Common myeloid progenitor, CD34-positive (primary cell): ENCODE data around the gene DCDC1.

Experiments
- CTCF ChIA-PET: fragments of 350-600 bp; sonication (Branson Sonifier 250); formaldehyde crosslinking; loops from one replicate; lab custom pipeline; 2021; ENCODE audit warnings: antibody characterized with exemption; lab: Charles Lee
- POLR2A ChIA-PET: fragments of 350-600 bp; sonication (Branson Sonifier 250); formaldehyde crosslinking; loops from one replicate; lab custom pipeline; 2021; ENCODE audit warnings: antibody characterized with exemption; lab: Charles Lee
- DNase-seq, 3 donors: peaks; one replicate each; pipeline versions ENCODE4 v3.0.0 to v3.0.0-alpha.2; 2013
- H3K27ac ChIP-seq, 2 experiments: 1 replicate in 1 of 2; 2 replicates in 1 of 2; pipeline ENCODE4 v1.7.0; 2013; ENCODE audit warnings: inconsistent platforms in 2 of 2, low read length in 2 of 2, mild to moderate bottlenecking in 2 of 2, low read depth in 1 of 2, moderate library complexity in 1 of 2; ENCODE audit not compliant: severe bottlenecking in 2 of 2, insufficient read depth in 1 of 2, poor library complexity in 1 of 2
- H3K27me3 ChIP-seq, 5 experiments: replicated peaks in 2 of 5; 1 replicate in 3 of 5; 2 replicates in 2 of 5; pipeline versions ENCODE4 v1.6.1 to v1.7.0; 2013; ENCODE audit warnings: low read length in 4 of 5, mild to moderate bottlenecking in 2 of 5, moderate library complexity in 2 of 5, inconsistent platforms in 1 of 5; ENCODE audit not compliant: insufficient read depth in 5 of 5, control insufficient read depth in 4 of 5
- H3K36me3 ChIP-seq, 4 experiments: 1 replicate in 2 of 4; 2 replicates in 2 of 4; pipeline versions ENCODE4 v1.6.1 to v1.7.0; 2013; ENCODE audit warnings: low read length in 3 of 4, control low read depth in 1 of 4, mild to moderate bottlenecking in 1 of 4; ENCODE audit not compliant: control insufficient read depth in 4 of 4, insufficient read depth in 4 of 4
- H3K4me1 ChIP-seq, 4 experiments: 1 replicate in 3 of 4; 2 replicates in 1 of 4; pipeline versions ENCODE4 v1.6.1 to v1.7.1; 2013; ENCODE audit warnings: low read length in 3 of 4, mild to moderate bottlenecking in 3 of 4, control low read depth in 1 of 4, inconsistent platforms in 1 of 4, moderate library complexity in 1 of 4; ENCODE audit not compliant: control insufficient read depth in 4 of 4, insufficient read depth in 4 of 4; ENCODE audit errors: control extremely low read depth in 1 of 4
- H3K4me3 ChIP-seq, 7 experiments: 1 replicate in 4 of 7; 2 replicates in 3 of 7; pipeline versions ENCODE4 v1.5.1 to v1.7.0; 2013; ENCODE audit warnings: mild to moderate bottlenecking in 7 of 7, low read length in 6 of 7, moderate library complexity in 6 of 7, inconsistent platforms in 2 of 7, low read depth in 2 of 7, control low read depth in 1 of 7; ENCODE audit not compliant: insufficient read depth in 4 of 7, control insufficient read depth in 1 of 7; ENCODE audit errors: extremely low read depth in 1 of 7
- H3K9me3 ChIP-seq, 5 experiments: 1 replicate in 4 of 5; 2 replicates in 1 of 5; pipeline versions ENCODE4 v1.6.1 to v1.7.1; 2013; ENCODE audit warnings: low read length in 4 of 5, mild to moderate bottlenecking in 2 of 5, inconsistent platforms in 1 of 5, low read depth in 1 of 5, moderate library complexity in 1 of 5; ENCODE audit not compliant: control insufficient read depth in 4 of 5, insufficient read depth in 2 of 5; ENCODE audit errors: control extremely low read depth in 1 of 5
- WGBS: methylation state at CpG from one replicate; pipeline ENCODE4 v1.1.5; 2013; ENCODE audit not compliant: insufficient coverage; 5-methylcytosine and 5-hydroxymethylcytosine counted together

DCDC1 gene

DNA sequence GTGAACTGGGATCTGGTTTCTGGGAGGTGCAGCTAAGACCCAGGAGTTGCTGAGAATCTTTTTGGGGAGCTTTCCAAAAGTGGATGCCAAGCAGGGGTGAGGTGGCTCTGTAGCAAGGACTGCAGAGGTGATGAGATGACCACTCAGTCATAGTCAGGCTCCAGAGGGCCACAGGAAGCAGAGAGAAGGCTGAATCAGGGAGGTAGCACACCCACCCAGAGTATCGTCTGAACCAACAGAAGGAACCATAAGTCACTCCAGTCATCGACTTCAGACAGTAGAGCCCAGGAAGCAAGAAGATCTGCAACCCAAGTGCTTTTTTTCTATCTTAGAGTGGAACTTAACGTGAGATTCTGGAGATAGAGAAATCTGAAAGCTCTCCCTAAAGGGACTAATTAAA lies 447.7 kb downstream of the DCDC1 start:
- H3K4me1 ChIP-seq = no peaks in the 10 kb centered on the region
- WGBS = 40% methylated on average over 2 of the region's 3 CpGs
- H3K9me3 ChIP-seq = no peaks in the 10 kb centered on the region
- CTCF ChIA-PET = no interaction called here
- no peak overlapping the region for H3K4me3 ChIP-seq
- no peak overlapping the region for H3K27ac ChIP-seq
- H3K27me3 ChIP-seq = peaks cover 0 to 15% (median 2%) of the 10 kb centered on the region in 5 experiments
- DNase-seq = no peak
- POLR2A ChIA-PET = no interaction called here
- H3K36me3 ChIP-seq = no peaks in the 10 kb centered on the region

DNA sequence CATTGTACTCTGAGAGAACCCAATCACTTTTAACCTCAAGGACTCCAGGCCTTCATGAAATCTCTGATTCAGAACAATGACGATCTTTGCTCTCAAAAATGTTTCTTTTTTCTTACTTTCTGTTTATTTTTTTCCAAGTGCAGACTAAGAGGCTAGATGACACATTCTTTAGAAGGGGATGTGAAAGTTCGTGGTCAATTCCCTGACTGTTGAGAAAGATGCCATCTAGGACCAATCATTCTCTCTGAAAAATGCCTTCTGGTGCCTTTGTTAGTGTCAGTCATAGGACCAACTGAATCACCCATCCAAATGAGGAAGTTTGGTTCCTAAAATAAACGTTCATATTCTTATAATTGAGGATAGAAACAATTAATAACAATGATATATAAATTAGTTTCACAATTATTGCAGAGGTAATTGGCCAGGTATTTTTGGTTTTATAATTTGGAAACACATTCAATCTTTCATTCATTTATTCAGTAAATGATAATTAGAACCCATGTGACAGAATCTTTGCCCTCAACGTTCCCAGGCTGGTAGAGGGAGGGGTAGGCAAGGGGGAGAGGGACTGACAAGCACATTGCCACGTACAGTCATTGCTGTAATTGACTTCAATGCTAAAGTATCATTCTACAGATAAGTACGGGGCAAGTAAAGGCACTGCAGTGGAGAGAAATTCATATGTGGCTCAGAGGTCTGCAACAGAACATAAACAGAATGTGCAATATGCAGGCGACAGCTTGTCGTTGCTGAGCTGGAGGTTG lies 450.0 kb downstream of the DCDC1 start:
- POLR2A ChIA-PET = no interaction called here

DNA sequence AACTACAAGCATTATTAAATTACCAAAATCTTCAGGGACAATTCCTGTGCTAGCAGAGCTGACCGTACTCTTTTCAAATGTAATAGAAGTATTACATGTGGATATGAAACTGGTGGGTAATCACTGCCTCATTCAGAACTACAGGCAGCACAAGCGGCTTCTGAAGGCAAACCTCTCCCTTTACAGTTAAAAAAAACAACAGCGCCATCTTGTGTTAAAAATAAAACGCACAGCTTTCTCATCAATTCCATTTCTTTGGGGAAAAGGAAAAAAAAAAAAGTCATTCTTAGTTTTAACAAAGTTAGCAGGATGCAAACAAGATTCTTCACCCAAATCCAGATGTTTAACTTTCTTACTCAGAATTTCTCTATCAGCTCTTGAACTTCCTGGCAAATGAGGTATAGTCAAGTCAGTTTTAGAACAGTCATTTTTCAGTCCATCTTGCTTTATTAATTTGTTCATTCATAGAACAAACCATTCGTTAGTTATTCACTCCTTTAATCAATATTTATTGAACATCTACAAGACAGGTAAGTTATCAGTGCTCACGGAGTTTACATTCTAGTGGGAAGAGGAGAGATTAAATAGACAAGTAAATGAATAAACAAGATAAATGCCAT lies 451.6 kb downstream of the DCDC1 start:
- CTCF ChIA-PET = interaction anchor here (0.7 to 1.4 kb wide), 3 partner anchors 43 to 1487 kb away, joined by 3 to 4 read pairs (median 3); no protein-coding TSS in a partner anchor
- POLR2A ChIA-PET = no interaction called here
- Histone ChIP-seq H3K9me3 (no peaks in the 10 kb centered on the region), H3K27ac (no peak overlapping the region), H3K4me1 (no peaks in the 10 kb centered on the region), H3K4me3 (no peak overlapping the region), H3K27me3 (peaks cover 0 to 27% (median 4%) of the 10 kb centered on the region in 5 experiments), H3K36me3 (no peaks in the 10 kb centered on the region)
- WGBS = 7% methylated on average over 3 of the region's 6 CpGs
- DNase-seq = peak; percentile 43 to 71 (median 60)

More for the DNA sequence above, 450.0 kb downstream of the DCDC1 start:
- no peaks in the 10 kb centered on the region for H3K36me3 ChIP-seq
- no peak overlapping the region for H3K4me3 ChIP-seq
- peak in 2 of 3 donors; percentile 63 to 77 for DNase-seq
- H3K27ac ChIP-seq = no peak overlapping the region
- CTCF ChIA-PET = interaction anchor here (1.3 kb wide), 1 partner anchor 17 kb away, joined by 4 read pairs; no protein-coding TSS in a partner anchor
- no peaks in the 10 kb centered on the region for H3K4me1 ChIP-seq
- WGBS = 85% methylated on average over 5 of the region's 8 CpGs
- peaks cover 0 to 20% (median 4%) of the 10 kb centered on the region in 5 experiments for H3K27me3 ChIP-seq
- no peaks in the 10 kb centered on the region for H3K9me3 ChIP-seq

DNA sequence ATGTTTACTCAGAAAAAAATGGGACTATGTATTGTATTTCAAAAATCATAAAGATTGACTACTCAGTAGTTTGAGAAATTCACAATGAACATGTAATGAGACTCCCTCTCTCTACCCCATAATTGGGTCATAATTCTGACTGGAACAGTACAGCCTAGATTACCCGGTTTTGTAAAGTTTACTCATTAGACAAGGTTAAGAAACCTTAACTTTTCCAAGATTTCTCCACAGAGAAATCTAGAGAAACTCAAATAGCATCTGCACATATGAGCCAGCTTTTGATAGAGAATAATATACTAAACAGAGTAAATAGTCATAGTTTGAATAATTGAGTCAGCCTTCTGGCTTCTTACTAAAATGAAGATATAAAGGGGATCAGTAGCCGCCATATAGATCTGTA lies 452.3 kb downstream of the DCDC1 start:
- ChIA-PET CTCF (interaction anchor here (0.9 to 1.4 kb wide), 3 partner anchors 42 to 1486 kb away, joined by 3 to 4 read pairs (median 3); no protein-coding TSS in a partner anchor), POLR2A (no interaction called here)
- Histone ChIP-seq H3K4me3 (no peak overlapping the region), H3K36me3 (no peaks in the 10 kb centered on the region), H3K9me3 (no peaks in the 10 kb centered on the region), H3K4me1 (no peaks in the 10 kb centered on the region), H3K27ac (no peak overlapping the region), H3K27me3 (peaks cover 0 to 25% (median 4%) of the 10 kb centered on the region in 5 experiments)
- DNase-seq = no peak
- 100% methylated on average over 2 of the region's 2 CpGs for WGBS

DNA sequence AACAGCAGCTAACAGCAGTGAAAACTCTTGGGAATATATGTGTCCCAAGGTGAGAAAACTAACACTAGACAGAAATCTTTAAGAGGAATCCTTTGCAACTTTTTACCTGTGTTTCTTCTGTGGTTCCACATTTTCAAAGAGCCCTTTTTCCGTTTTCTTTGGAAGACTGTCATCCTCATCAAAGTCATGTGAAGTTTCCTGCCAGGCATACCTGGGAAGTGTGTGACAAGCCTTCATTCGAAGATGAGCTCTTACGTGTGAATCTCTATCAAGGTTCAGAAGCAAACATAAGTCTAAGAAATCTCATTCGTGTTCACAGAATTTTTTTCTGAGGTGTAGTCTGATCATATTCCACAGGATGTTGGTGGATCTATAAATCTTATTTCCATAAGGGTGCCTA lies 452.8 kb downstream of the DCDC1 start:
- POLR2A ChIA-PET = no interaction called here
- DNase-seq = no peak
- Histone ChIP-seq H3K36me3 (no peaks in the 10 kb centered on the region), H3K9me3 (no peaks in the 10 kb centered on the region), H3K4me1 (no peaks in the 10 kb centered on the region), H3K27me3 (peaks cover 0 to 21% (median 4%) of the 10 kb centered on the region in 5 experiments), H3K4me3 (no peak overlapping the region), H3K27ac (no peak overlapping the region)
- CTCF ChIA-PET = interaction anchor here (0.9 to 1.4 kb wide), 2 partner anchors 1484 to 1485 kb away, joined by 3 to 4 read pairs; no protein-coding TSS in a partner anchor
- 94% methylated on average over 4 of the region's 4 CpGs for WGBS

DNA sequence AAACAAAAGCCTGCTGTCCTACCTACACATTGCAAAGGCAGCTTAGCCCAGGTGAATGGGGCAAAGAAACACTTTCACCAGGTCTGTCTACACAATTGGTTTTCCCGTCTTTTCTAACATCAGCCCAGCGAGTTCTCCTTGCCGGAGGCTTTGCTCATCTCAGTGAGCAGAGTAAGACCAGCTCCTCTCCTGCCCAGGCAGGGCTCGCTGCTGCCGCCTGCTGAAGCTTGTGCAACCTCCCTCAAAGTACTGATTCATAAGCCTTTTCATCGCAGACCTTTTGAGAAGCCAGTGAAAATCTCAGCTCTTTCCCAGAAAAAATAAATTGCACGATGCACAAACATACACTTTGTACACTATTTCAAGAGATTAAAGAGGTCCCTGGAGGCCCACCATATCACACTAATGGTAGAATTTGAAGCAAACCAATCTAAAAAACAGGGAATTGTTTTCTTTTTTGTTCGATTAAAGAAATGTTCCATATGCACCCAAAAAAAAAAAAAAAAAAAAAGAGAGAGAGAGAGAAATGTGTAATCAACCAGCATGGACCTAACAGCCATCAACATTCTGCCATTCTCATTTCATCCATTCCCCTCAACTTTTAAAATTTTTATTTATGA lies 455.3 kb downstream of the DCDC1 start:
- 17% methylated on average over 7 of the region's 8 CpGs for WGBS

More for the DNA sequence above, 455.3 kb downstream of the DCDC1 start:
- no peak overlapping the region for H3K4me3 ChIP-seq
- H3K36me3 ChIP-seq = no peaks in the 10 kb centered on the region
- CTCF ChIA-PET = interaction anchor here (0.7 to 2.7 kb wide), 7 partner anchors 10 to 1482 kb away, joined by 3 to 15 read pairs (median 4); no protein-coding TSS in a partner anchor
- no peak overlapping the region for H3K27ac ChIP-seq
- peak; percentile 13 to 53 (median 41) for DNase-seq
- POLR2A ChIA-PET = no interaction called here
- H3K9me3 ChIP-seq = no peaks in the 10 kb centered on the region
- H3K27me3 ChIP-seq = peaks cover 0 to 16% (median 4%) of the 10 kb centered on the region in 5 experiments
- no peaks in the 10 kb centered on the region for H3K4me1 ChIP-seq
